Measurements from ENCODE around the gene USP30.

Gene USP30

GRCh38 chr12:109120557-109120956, 68.2 kb downstream of the USP30 start:
- Histone ChIP-seq H3K27me3 (ENCODE audit: control insufficient read depth in 5 of 5, insufficient read depth in 4 of 5, low read length in 5 of 5) (no peaks in the 10 kb centered on the region), H3K9ac (ENCODE audit: low read length in 5 of 5) (peak overlapping the region in 1 of 5 donors; percentile 38), H3K4me3 (ENCODE audit: low read depth in 1 of 5, low read length in 5 of 5) (no peak overlapping the region), H3K9me3 (ENCODE audit: control insufficient read depth in 5 of 5, low read length in 5 of 5) (no peaks in the 10 kb centered on the region), H3K27ac (ENCODE audit: low read depth, low read length) (peak overlapping the region; percentile 95), H3K4me1 (ENCODE audit: control insufficient read depth in 5 of 5, insufficient read depth in 5 of 5, low read length in 5 of 5) (peaks cover 19 to 61% (median 56%) of the 10 kb centered on the region in 5 donors), H3K36me3 (ENCODE audit: control insufficient read depth in 5 of 5, insufficient read depth in 5 of 5, low read length in 5 of 5) (peaks cover 0 to 7% (median 2%) of the 10 kb centered on the region in 5 donors)

GRCh38 chr12:109121346-109121880, 69.0 kb downstream of the USP30 start:
- peaks cover 11 to 55% (median 47%) of the 10 kb centered on the region in 5 donors for H3K4me1 ChIP-seq (ENCODE audit: control insufficient read depth in 5 of 5, insufficient read depth in 5 of 5, low read length in 5 of 5)
- no peaks in the 10 kb centered on the region for H3K9me3 ChIP-seq (ENCODE audit: control insufficient read depth in 5 of 5, low read length in 5 of 5)
- no peaks in the 10 kb centered on the region for H3K27me3 ChIP-seq (ENCODE audit: control insufficient read depth in 5 of 5, insufficient read depth in 4 of 5, low read length in 5 of 5)
- H3K9ac ChIP-seq (ENCODE audit: low read length in 5 of 5), result no peak overlapping the region
- H3K36me3 ChIP-seq (ENCODE audit: control insufficient read depth in 5 of 5, insufficient read depth in 5 of 5, low read length in 5 of 5), result peaks cover 0 to 10% (median 2%) of the 10 kb centered on the region in 5 donors
- no peak overlapping the region for H3K4me3 ChIP-seq (ENCODE audit: low read depth in 1 of 5, low read length in 5 of 5)
- peak overlapping the region; percentile 35 for H3K27ac ChIP-seq (ENCODE audit: low read depth, low read length)

GRCh38 chr12:109124878-109125648, 72.7 kb downstream of the USP30 start:
- H3K4me1 ChIP-seq (ENCODE audit: control insufficient read depth in 5 of 5, insufficient read depth in 5 of 5, low read length in 5 of 5), result peaks cover 5 to 41% (median 35%) of the 10 kb centered on the region in 5 donors
- H3K9me3 ChIP-seq (ENCODE audit: control insufficient read depth in 5 of 5, low read length in 5 of 5), result no peaks in the 10 kb centered on the region
- no peak overlapping the region for H3K4me3 ChIP-seq (ENCODE audit: low read depth in 1 of 5, low read length in 5 of 5)
- no peaks in the 10 kb centered on the region for H3K27me3 ChIP-seq (ENCODE audit: control insufficient read depth in 5 of 5, insufficient read depth in 4 of 5, low read length in 5 of 5)
- H3K9ac ChIP-seq (ENCODE audit: low read length in 5 of 5), result no peak overlapping the region
- H3K36me3 ChIP-seq (ENCODE audit: control insufficient read depth in 5 of 5, insufficient read depth in 5 of 5, low read length in 5 of 5), result peaks cover 0 to 10% (median 2%) of the 10 kb centered on the region in 5 donors
- H3K27ac ChIP-seq (ENCODE audit: low read depth, low read length), result no peak overlapping the region

GRCh38 chr12:109125791-109126190, 73.4 kb downstream of the USP30 start:
- Histone ChIP-seq H3K27me3 (ENCODE audit: control insufficient read depth in 5 of 5, insufficient read depth in 4 of 5, low read length in 5 of 5) (no peaks in the 10 kb centered on the region), H3K9ac (ENCODE audit: low read length in 5 of 5) (no peak overlapping the region), H3K4me3 (ENCODE audit: low read depth in 1 of 5, low read length in 5 of 5) (no peak overlapping the region), H3K36me3 (ENCODE audit: control insufficient read depth in 5 of 5, insufficient read depth in 5 of 5, low read length in 5 of 5) (peaks cover 0 to 8% (median 2%) of the 10 kb centered on the region in 5 donors), H3K27ac (ENCODE audit: low read depth, low read length) (no peak overlapping the region), H3K9me3 (ENCODE audit: control insufficient read depth in 5 of 5, low read length in 5 of 5) (no peaks in the 10 kb centered on the region), H3K4me1 (ENCODE audit: control insufficient read depth in 5 of 5, insufficient read depth in 5 of 5, low read length in 5 of 5) (peaks cover 0 to 42% (median 37%) of the 10 kb centered on the region in 5 donors)

- Histone ChIP-seq H3K4me3 (ENCODE audit: low read depth in 1 of 5, low read length in 5 of 5) (no peak overlapping the region), H3K4me1 (ENCODE audit: control insufficient read depth in 5 of 5, insufficient read depth in 5 of 5, low read length in 5 of 5) (peaks cover 0 to 41% (median 35%) of the 10 kb centered on the region in 5 donors), H3K9me3 (ENCODE audit: control insufficient read depth in 5 of 5, low read length in 5 of 5) (no peaks in the 10 kb centered on the region), H3K36me3 (ENCODE audit: control insufficient read depth in 5 of 5, insufficient read depth in 5 of 5, low read length in 5 of 5) (peaks cover 0 to 7% (median 2%) of the 10 kb centered on the region in 5 donors), H3K27me3 (ENCODE audit: control insufficient read depth in 5 of 5, insufficient read depth in 4 of 5, low read length in 5 of 5) (no peaks in the 10 kb centered on the region), H3K27ac (ENCODE audit: low read depth, low read length) (peak overlapping the region; percentile 61), H3K9ac (ENCODE audit: low read length in 5 of 5) (no peak overlapping the region)
Measured at GRCh38 chr12:109126784-109127183, 74.4 kb downstream of the USP30 start.

- H3K4me1 ChIP-seq (ENCODE audit: control insufficient read depth in 5 of 5, insufficient read depth in 5 of 5, low read length in 5 of 5), result peaks cover 0 to 41% (median 39%) of the 10 kb centered on the region in 5 donors
- H3K27ac ChIP-seq (ENCODE audit: low read depth, low read length), result peak overlapping the region; percentile 61
- peaks cover 0 to 7% (median 2%) of the 10 kb centered on the region in 5 donors for H3K36me3 ChIP-seq (ENCODE audit: control insufficient read depth in 5 of 5, insufficient read depth in 5 of 5, low read length in 5 of 5)
- no peak overlapping the region for H3K4me3 ChIP-seq (ENCODE audit: low read depth in 1 of 5, low read length in 5 of 5)
- H3K9ac ChIP-seq (ENCODE audit: low read length in 5 of 5), result no peak overlapping the region
- H3K9me3 ChIP-seq (ENCODE audit: control insufficient read depth in 5 of 5, low read length in 5 of 5), result no peaks in the 10 kb centered on the region
- no peaks in the 10 kb centered on the region for H3K27me3 ChIP-seq (ENCODE audit: control insufficient read depth in 5 of 5, insufficient read depth in 4 of 5, low read length in 5 of 5)
Measured at GRCh38 chr12:109127533-109128242, 75.3 kb downstream of the USP30 start.

- Histone ChIP-seq H3K9ac (ENCODE audit: low read length in 5 of 5) (peak overlapping the region in 2 of 5 donors; percentile 17 to 36), H3K27me3 (ENCODE audit: control insufficient read depth in 5 of 5, insufficient read depth in 4 of 5, low read length in 5 of 5) (no peaks in the 10 kb centered on the region), H3K9me3 (ENCODE audit: control insufficient read depth in 5 of 5, low read length in 5 of 5) (no peaks in the 10 kb centered on the region), H3K36me3 (ENCODE audit: control insufficient read depth in 5 of 5, insufficient read depth in 5 of 5, low read length in 5 of 5) (peaks cover 0 to 4% (median 0%) of the 10 kb centered on the region in 5 donors), H3K4me1 (ENCODE audit: control insufficient read depth in 5 of 5, insufficient read depth in 5 of 5, low read length in 5 of 5) (peaks cover 6 to 64% (median 60%) of the 10 kb centered on the region in 5 donors), H3K4me3 (ENCODE audit: low read depth in 1 of 5, low read length in 5 of 5) (peak overlapping the region; percentile 59 to 94 (median 81)), H3K27ac (ENCODE audit: low read depth, low read length) (peak overlapping the region; percentile 72)
Measured at GRCh38 chr12:109130297-109131153, 78.1 kb downstream of the USP30 start.

- Histone ChIP-seq H3K4me3 (ENCODE audit: low read depth in 1 of 5, low read length in 5 of 5) (peak overlapping the region; percentile 59 to 94 (median 81)), H3K9me3 (ENCODE audit: control insufficient read depth in 5 of 5, low read length in 5 of 5) (no peaks in the 10 kb centered on the region), H3K4me1 (ENCODE audit: control insufficient read depth in 5 of 5, insufficient read depth in 5 of 5, low read length in 5 of 5) (peaks cover 6 to 68% (median 60%) of the 10 kb centered on the region in 5 donors), H3K9ac (ENCODE audit: low read length in 5 of 5) (peak overlapping the region in 4 of 5 donors; percentile 17 to 62 (median 44)), H3K27me3 (ENCODE audit: control insufficient read depth in 5 of 5, insufficient read depth in 4 of 5, low read length in 5 of 5) (no peaks in the 10 kb centered on the region), H3K36me3 (ENCODE audit: control insufficient read depth in 5 of 5, insufficient read depth in 5 of 5, low read length in 5 of 5) (no peaks in the 10 kb centered on the region), H3K27ac (ENCODE audit: low read depth, low read length) (peak overlapping the region; percentile 72)
Measured at GRCh38 chr12:109131154-109132050, 79.0 kb downstream of the USP30 start.

All from subcutaneous abdominal adipose tissue (tissue), 5 donors.